GM12875 (cell line): ENCODE results near the gene HLA-DMB.

ENCODE experiments used
- H3K4me3 ChIP-seq: one replicate; pipeline ENCODE4 v1.5.1; 2011; ENCODE audit warnings: low read depth, low read length, control low read depth
- CTCF ChIP-seq: IDR thresholded peaks from 2 replicates; pipeline ENCODE4 v1.5.1; 2011; ENCODE audit warnings: low read depth, mild to moderate bottlenecking, control low read depth, inconsistent platforms, low read length, moderate library complexity, borderline replicate concordance; ENCODE audit not compliant: insufficient read depth

The HLA-DMB gene

GRCh38 chr6:32887616-32888015 lies 53.2 kb downstream of the HLA-DMB start:
- no peak for TF ChIP-seq CTCF
- no peak overlapping the region for H3K4me3 ChIP-seq

GRCh38 chr6:32886681-32887383 lies 54.0 kb downstream of the HLA-DMB start:
- no peak overlapping the region for H3K4me3 ChIP-seq
- TF ChIP-seq CTCF: no peak

- H3K4me3 ChIP-seq: no peak overlapping the region
- no peak for TF ChIP-seq CTCF
These were observed 55.0 kb downstream of the HLA-DMB start for GRCh38 chr6:32885698-32886286.
